ENCODE measurements around the gene IFI35.

- TF ChIP-seq CTCF (conservative IDR thresholded peaks at IDR 0.05 in 1 of 2, IDR thresholded peaks at IDR 0.05 in 1 of 2; ENCODE audit: low read depth in 1 of 2, low read length in 2 of 2) (no peak), EZH2 (IDR thresholded peaks at IDR 0.05; ENCODE audit: low read length, missing control alignments) (no peak)
Measured at GRCh38 chr17:43011728-43012472, 5.3 kb downstream of the IFI35 start.

All from fibroblast of lung (primary cell).